HG03460 (cell line): ENCODE data around the gene TXNIP.

Experiments
- ATAC-seq: cut with Tn5 transposase; IDR thresholded peaks from one replicate; pipeline ENCODE4 v1.9.1; 2021; ENCODE audit not compliant: unreplicated experiment

TXNIP gene

GRCh38 chr1:145964328-145965118 is 31.9 kb downstream of the TXNIP start, which contains the start of the genes ANKRD34A and POLR3GL:
Gene ANKRD34A (minus strand): TSS chr1:145964575. CDS start chr1:145961759, 2,816 bp downstream.
Gene POLR3GL (plus strand): TSS chr1:145964690. CDS start chr1:145974866, 10,176 bp downstream.
- peak; percentile 87 for ATAC-seq

- no peak for ATAC-seq
These were observed 32.9 kb downstream of the TXNIP start for GRCh38 chr1:145963265-145964019.

- no peak for ATAC-seq
These were observed 33.9 kb downstream of the TXNIP start for GRCh38 chr1:145962157-145963102.

- ATAC-seq, result no peak
These were observed 34.8 kb downstream of the TXNIP start for GRCh38 chr1:145961425-145962156.

- ATAC-seq, result no peak
These were observed 35.3 kb downstream of the TXNIP start for GRCh38 chr1:145961109-145961424.

- ATAC-seq, result no peak
These were observed 35.8 kb downstream of the TXNIP start for GRCh38 chr1:145960468-145961108.

GRCh38 chr1:145959957-145960467 is 36.4 kb downstream of the TXNIP start:
- ATAC-seq, result no peak

- ATAC-seq, result no peak
These were observed 37.0 kb downstream of the TXNIP start for GRCh38 chr1:145959333-145959732.

GRCh38 chr1:145958734-145959133 is 37.6 kb downstream of the TXNIP start:
- ATAC-seq, result no peak

- peak; percentile 82 for ATAC-seq
These were observed 38.7 kb downstream of the TXNIP start, which contains the start of gene LIX1L for GRCh38 chr1:145957443-145958319. Gene LIX1L (minus strand): TSS chr1:145958017. CDS start chr1:145957927, 90 bp downstream.

- ATAC-seq, result no peak
These were observed 39.5 kb downstream of the TXNIP start for GRCh38 chr1:145956781-145957442.

GRCh38 chr1:145956361-145956760 is 40.0 kb downstream of the TXNIP start:
- no peak for ATAC-seq

GRCh38 chr1:145955436-145955835 is 40.9 kb downstream of the TXNIP start:
- no peak for ATAC-seq

- ATAC-seq, result no peak
These were observed 42.5 kb downstream of the TXNIP start for GRCh38 chr1:145953861-145954260.

GRCh38 chr1:145952903-145953302 is 43.5 kb downstream of the TXNIP start:
- no peak for ATAC-seq

- no peak for ATAC-seq
These were observed 44.9 kb downstream of the TXNIP start for GRCh38 chr1:145951526-145951925.

GRCh38 chr1:145949219-145949618 is 47.2 kb downstream of the TXNIP start:
- ATAC-seq, result no peak

GRCh38 chr1:145947551-145947950 is 48.8 kb downstream of the TXNIP start:
- ATAC-seq, result no peak
